Pancreas (tissue), 10 donors: ENCODE measurements around the gene MAN1A2. TPM values are rescaled to one million over a fixed set of nuclear protein-coding genes. Genes with fewer than 3 reads are reported as not detected.

Experiments
- ATAC-seq, 4 donors: fragments of 200-7000 bp; cut with Tn5 transposase; one replicate each; pipeline versions ENCODE4 v1.8.0 to v1.9.1; 2020; ENCODE audit warnings: mild to moderate bottlenecking in 4 of 4, moderate library complexity in 4 of 4
- DNase-seq, 6 donors: peaks; one replicate each; pipeline ENCODE4 v3.0.0-alpha.2; 2020
- FAIRE-seq: peaks from 2 replicates; lab custom pipeline; 2012; peaks lifted over from hg19 to GRCh38; lab: Jason Lieb, UNC
- H3K27ac ChIP-seq, 4 donors: fragments of 200-600 bp; sonication (generic); 1 replicate in 3 of 4; 2 replicates in 1 of 4; pipeline versions ENCODE4 v1.5.0 to v1.8.0; 2020
- H3K27me3 ChIP-seq, 4 donors: fragments of 200-600 bp; one replicate each; pipeline ENCODE4 v1.8.0; 2021
- H3K36me3 ChIP-seq, 3 donors: fragments of 200-600 bp; sonication (generic) in 1 of 3; one replicate each; pipeline versions ENCODE4 v1.5.0 to v1.8.0; 2020 to 2021
- H3K4me1 ChIP-seq, 3 donors: fragments of 200-600 bp; one replicate each; pipeline ENCODE4 v1.8.0; 2021
- H3K4me3 ChIP-seq, 4 donors: fragments of 200-600 bp; sonication (generic) in 2 of 4; one replicate each; pipeline versions ENCODE4 v1.5.0 to v1.8.0; 2020 to 2021
- H3K9me3 ChIP-seq, 4 donors: fragments of 200-600 bp; one replicate each; pipeline ENCODE4 v1.8.0; 2021
- WGBS, 2 donors: extraction: QIAGEN DNeasy Blood & Tissue Kit; methylation state at CpG; one replicate each; pipeline ENCODE4 v1.1.7; 2013; 5-methylcytosine and 5-hydroxymethylcytosine counted together
- intact Hi-C, 3 donors: fragments of 100-400 bp; cut with DNase I; formaldehyde crosslinking; loops; one replicate each; pipeline versions ENCODE4 v1.11.1 to v1.14.2; 2022
- polyA plus RNA-seq, 2 donors: library from polyadenylated mRNA; stranded (reverse); fragments of 200-250 nt; gene quantifications; one replicate each; pipeline ENCODE4 v1.2.3, GENCODE V29; 2013
- total RNA-seq, 6 donors: library from RNA; stranded (reverse); fragmentation: NEBNext Ultra II Directional in 4 of 6; extraction: Animal tissue kit (Norgen Biotek cat#: 25700) in 4 of 6; gene quantifications; one replicate each; pipeline versions ENCODE4 v1.2.1 to v1.2.4, GENCODE V29; 2021 to 2023
- TF ChIP-seq, protein P1 (sequence below), 4 donors: fragments of 200-600 bp; sonication (generic) in 3 of 4; IDR thresholded peaks; one replicate each; pipeline versions ENCODE4 v1.5.0 to v1.8.0; 2021; ENCODE audit warnings: antibody characterized with exemption in 4 of 4
- donor health status: healthy with polysubstance abuse.
- donor health status: DM: no; HTN: no; CAD: no; lungs with moderate emphysema.
- donor health status: DM: no; HTN: no; CAD: no.
- donor health status: control.
- donor health status: control.
- donor health status: Bipolar disorder and iron deficiency.
- donor health status: DM: yes; HTN: yes; CAD: no.
- donor health status: DM: no; HTN: no; CAD: no.
- donor health status: DM: no; HTN: no; CAD: no.
- donor health status: DM: yes; HTN: yes; CAD: no.

Gene MAN1A2
- total and polyA plus RNA-seq, 8 donors, result 6.0 to 50.7 (median 44.0) TPM

DNA sequence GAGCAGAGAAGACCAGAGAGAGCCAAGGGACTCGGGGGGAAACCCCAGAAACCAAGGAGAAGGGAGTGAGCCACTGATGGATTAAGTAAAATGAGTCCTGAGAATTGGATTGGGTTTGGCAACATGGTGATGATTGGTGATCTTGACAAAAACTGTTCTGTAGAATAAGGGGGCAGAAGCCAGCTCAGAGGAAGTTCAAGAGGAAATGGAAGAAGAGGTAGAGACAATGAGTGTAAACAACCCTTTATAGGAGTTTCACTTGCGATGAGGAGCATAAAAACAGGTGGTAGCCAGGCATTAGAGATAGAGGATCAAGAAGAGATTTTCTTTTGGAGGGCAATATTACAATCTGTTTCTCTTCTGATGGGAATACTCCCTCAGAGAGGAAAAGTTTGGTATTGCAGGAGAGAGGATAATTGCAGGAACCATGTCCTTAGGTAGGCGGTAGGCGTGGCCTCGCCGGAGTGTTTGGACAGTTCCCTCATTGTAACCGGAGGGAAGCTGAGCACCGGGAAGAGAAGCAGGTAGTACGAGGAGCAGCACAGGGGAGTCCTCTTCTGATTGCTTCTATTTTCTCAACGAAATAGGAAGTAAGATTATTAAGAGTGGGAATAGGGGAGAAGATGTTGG is 170.2 kb downstream of the MAN1A2 start:
- no peak overlapping the region for H3K4me3 ChIP-seq
- peak; percentile 53 to 82 (median 71) for ATAC-seq
- no peaks in the 10 kb centered on the region for H3K9me3 ChIP-seq
- no peak for FAIRE-seq
- no peak overlapping the region for H3K27ac ChIP-seq
- 20% methylated on average over 10 of the region's 10 CpGs for WGBS, 2 donors
- TF ChIP-seq, protein P1, sequence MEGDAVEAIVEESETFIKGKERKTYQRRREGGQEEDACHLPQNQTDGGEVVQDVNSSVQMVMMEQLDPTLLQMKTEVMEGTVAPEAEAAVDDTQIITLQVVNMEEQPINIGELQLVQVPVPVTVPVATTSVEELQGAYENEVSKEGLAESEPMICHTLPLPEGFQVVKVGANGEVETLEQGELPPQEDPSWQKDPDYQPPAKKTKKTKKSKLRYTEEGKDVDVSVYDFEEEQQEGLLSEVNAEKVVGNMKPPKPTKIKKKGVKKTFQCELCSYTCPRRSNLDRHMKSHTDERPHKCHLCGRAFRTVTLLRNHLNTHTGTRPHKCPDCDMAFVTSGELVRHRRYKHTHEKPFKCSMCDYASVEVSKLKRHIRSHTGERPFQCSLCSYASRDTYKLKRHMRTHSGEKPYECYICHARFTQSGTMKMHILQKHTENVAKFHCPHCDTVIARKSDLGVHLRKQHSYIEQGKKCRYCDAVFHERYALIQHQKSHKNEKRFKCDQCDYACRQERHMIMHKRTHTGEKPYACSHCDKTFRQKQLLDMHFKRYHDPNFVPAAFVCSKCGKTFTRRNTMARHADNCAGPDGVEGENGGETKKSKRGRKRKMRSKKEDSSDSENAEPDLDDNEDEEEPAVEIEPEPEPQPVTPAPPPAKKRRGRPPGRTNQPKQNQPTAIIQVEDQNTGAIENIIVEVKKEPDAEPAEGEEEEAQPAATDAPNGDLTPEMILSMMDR (IDR thresholded peaks at IDR 0.05), result peak in 3 of 4 donors; percentile 7 to 15 (median 13)
- intact Hi-C loops, result loop anchor here in 2 of 3 donors (10.0 kb wide), 4 partner anchors 57 to 357 kb away; no protein-coding TSS in a partner anchor
- no peaks in the 10 kb centered on the region for H3K27me3 ChIP-seq
- DNase-seq, result peak; percentile 61 to 81 (median 69)
- no peaks in the 10 kb centered on the region for H3K36me3 ChIP-seq
- peaks cover 0 to 11% (median 0%) of the 10 kb centered on the region in 3 donors for H3K4me1 ChIP-seq

DNA sequence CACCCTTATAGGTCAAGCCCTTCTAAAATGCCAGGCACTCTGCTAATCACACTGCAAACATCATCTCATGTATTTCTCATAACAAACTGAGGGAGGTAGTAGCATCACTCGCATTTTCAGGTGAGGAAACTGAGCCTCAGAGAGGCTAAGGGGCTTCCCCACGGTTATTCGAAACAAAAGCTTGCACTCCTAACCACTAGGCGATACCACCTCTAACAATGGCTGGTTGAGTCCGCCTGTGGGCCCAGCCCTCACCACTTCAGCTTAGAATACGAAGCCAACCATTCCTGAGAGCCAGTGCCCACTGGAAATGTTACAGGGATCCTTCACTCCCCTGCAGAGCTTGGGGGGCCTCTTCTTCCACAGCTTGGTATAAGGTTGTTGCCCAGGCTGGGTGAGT is 173.3 kb downstream of the MAN1A2 start:
- H3K4me3 ChIP-seq, result no peak overlapping the region
- H3K4me1 ChIP-seq, result peaks cover 0 to 11% (median 0%) of the 10 kb centered on the region in 3 donors
- no peaks in the 10 kb centered on the region for H3K9me3 ChIP-seq
- TF ChIP-seq, protein P1 (IDR thresholded peaks at IDR 0.05), result no peak
- H3K27me3 ChIP-seq, result no peaks in the 10 kb centered on the region
- ATAC-seq (no peak), DNase-seq (no peak), FAIRE-seq (no peak)
- 94% methylated on average over 6 of the region's 6 CpGs for WGBS, 2 donors
- H3K36me3 ChIP-seq, result no peaks in the 10 kb centered on the region
- H3K27ac ChIP-seq, result peak overlapping the region in 1 of 4 donors; percentile 19
- intact Hi-C loops, result no loop called here

DNA sequence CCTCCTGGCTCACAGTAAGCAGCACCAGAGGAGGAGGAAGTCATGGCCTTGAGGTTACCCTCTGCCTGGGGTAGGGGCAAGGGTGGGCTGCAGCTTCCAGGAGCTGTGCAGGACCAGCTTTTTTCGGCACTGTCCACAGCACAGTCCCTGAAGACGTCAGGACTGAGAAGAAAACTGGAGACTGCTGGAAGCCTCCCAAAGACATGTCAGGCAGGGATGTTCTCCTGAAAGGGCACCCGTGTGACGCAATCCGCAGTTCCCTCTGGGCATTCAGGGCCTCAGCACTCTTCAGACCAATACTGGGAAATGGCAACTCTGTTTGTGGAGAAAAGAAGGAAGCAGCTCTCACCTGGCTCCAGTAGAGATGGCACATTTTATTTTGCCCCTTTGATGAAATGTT is 173.8 kb downstream of the MAN1A2 start:
- Histone ChIP-seq H3K27ac (peak overlapping the region in 1 of 4 donors; percentile 19), H3K36me3 (no peaks in the 10 kb centered on the region), H3K4me3 (no peak overlapping the region), H3K9me3 (no peaks in the 10 kb centered on the region), H3K4me1 (peaks cover 0 to 11% (median 0%) of the 10 kb centered on the region in 3 donors), H3K27me3 (no peaks in the 10 kb centered on the region)
- peak; percentile 35 to 52 (median 45) for ATAC-seq
- intact Hi-C loops, result no loop called here
- peak in 2 of 6 donors; percentile 26 to 49 for DNase-seq
- TF ChIP-seq, protein P1 (IDR thresholded peaks at IDR 0.05), result no peak
- WGBS, 2 donors, result 43 to 62% methylated on average over 5 of the region's 5 CpGs
- no peak for FAIRE-seq

DNA sequence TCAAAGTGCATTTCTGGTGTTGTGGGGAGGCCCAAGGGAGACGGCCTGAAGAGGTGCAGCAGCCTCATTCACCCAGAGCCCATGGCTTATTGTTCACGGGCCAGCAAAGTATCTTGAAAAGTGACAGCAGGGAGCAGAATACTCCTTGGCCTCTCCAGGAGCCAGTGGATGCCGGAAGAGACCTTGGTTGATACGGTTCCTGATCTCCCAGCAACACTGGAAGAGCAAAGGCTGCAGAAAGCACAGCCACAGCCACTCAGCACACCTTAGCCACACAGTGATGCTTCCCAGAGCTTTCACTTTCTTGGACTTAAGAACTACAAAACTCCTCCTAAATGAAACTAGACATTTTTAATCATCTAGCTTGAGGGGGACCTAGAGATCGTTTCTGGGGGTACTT is 174.3 kb downstream of the MAN1A2 start:
- ATAC-seq (peak in 3 of 4 donors; percentile 57 to 64 (median 59)), DNase-seq (no peak)

More for the DNA sequence above, 174.3 kb downstream of the MAN1A2 start:
- TF ChIP-seq, protein P1 (IDR thresholded peaks at IDR 0.05), result no peak
- no peaks in the 10 kb centered on the region for H3K27me3 ChIP-seq
- intact Hi-C loops, result no loop called here
- 35 to 40% methylated on average over 5 of the region's 5 CpGs for WGBS, 2 donors
- no peak for FAIRE-seq
- H3K4me1 ChIP-seq, result peaks cover 0 to 11% (median 0%) of the 10 kb centered on the region in 3 donors
- no peak overlapping the region for H3K4me3 ChIP-seq
- no peaks in the 10 kb centered on the region for H3K9me3 ChIP-seq
- H3K36me3 ChIP-seq, result no peaks in the 10 kb centered on the region
- peak overlapping the region in 1 of 4 donors; percentile 19 for H3K27ac ChIP-seq
